Lower leg skin (tissue), 4 donors: ENCODE measurements around the gene CEP170B. TPM values are rescaled to one million over a fixed set of nuclear protein-coding genes. Genes with fewer than 3 reads are reported as not detected.
"Not testable (repeated sequence)": the region's sequence is repeated elsewhere in the genome, so short reads cannot be mapped to it uniquely, and the experiment has no call there.

Experiments
- DNase-seq, 2 donors: peaks; one replicate each; pipeline ENCODE4 v3.0.0-alpha.2; 2019; ENCODE audit warnings: low spot score in 2 of 2
- H3K4me3 ChIP-seq: fragments of 200-600 bp; sonication (generic); 2 replicates; pipeline ENCODE4 v1.5.1; 2017; ENCODE audit warnings: mild to moderate bottlenecking, low read depth; ENCODE audit not compliant: poor library complexity, severe bottlenecking
- POLR2A ChIP-seq, 2 donors: fragments of 450-650 bp; IDR thresholded peaks; one replicate each; pipeline ENCODE4 v1.6.1; 2016 to 2017; ENCODE audit warnings: antibody characterized with exemption in 2 of 2, mild to moderate bottlenecking in 1 of 2, moderate library complexity in 1 of 2
- WGBS, 2 donors: methylation state at CpG; one replicate each; pipeline ENCODE4 v1.1.5; 2018; 5-methylcytosine and 5-hydroxymethylcytosine counted together
- intact Hi-C: fragments of 100-400 bp; cut with DNase I; formaldehyde crosslinking; loops from one replicate; pipeline ENCODE4 v1.15.0; 2023; ENCODE audit warnings: low total_unique reads
- total RNA-seq, 4 donors: library from RNA; depleted of rRNA; stranded (reverse); fragments of >200 nt; gene quantifications; one replicate each; pipeline ENCODE4 v1.1.0, GENCODE V29; 2016
- TF ChIP-seq, protein P1 (sequence below), 3 donors: fragments of 450-650 bp; IDR thresholded peaks; one replicate each; pipeline ENCODE4 v1.5.1; 2016; ENCODE audit warnings: antibody characterized with exemption in 3 of 3, mild to moderate bottlenecking in 3 of 3, moderate library complexity in 2 of 3

The CEP170B gene
- total RNA-seq, 4 donors from 2014 or later, result 41.8 to 80.8 (median 58.5) TPM

DNA sequence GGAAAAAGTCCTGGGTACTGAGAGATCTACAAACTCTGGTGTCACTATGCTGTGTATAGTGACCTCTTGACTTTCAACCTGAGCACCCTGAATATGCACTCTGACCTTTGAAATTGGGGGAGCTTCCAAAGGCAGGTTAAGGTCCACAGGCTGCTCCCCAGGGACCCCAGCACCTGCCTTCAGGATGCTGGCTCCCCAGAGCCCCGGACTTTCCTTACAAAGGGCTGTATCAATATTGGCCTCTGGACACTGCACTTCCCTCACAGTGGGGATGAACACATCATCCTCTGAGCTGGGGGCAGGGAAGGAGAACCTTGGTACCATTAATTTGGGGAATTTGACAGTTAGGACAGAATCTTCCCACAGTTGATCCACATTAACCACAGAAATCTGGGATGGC, 73.9 kb downstream of the CEP170B start:
- DNase-seq, result peak in 1 of 2 donors; percentile 63
- no peak overlapping the region for H3K4me3 ChIP-seq
- intact Hi-C loops, result no loop called here
- 85 to 89% methylated on average over 1 of the region's 1 CpG for whole genome bisulfite sequencing, 2 donors
- TF ChIP-seq, protein P1, sequence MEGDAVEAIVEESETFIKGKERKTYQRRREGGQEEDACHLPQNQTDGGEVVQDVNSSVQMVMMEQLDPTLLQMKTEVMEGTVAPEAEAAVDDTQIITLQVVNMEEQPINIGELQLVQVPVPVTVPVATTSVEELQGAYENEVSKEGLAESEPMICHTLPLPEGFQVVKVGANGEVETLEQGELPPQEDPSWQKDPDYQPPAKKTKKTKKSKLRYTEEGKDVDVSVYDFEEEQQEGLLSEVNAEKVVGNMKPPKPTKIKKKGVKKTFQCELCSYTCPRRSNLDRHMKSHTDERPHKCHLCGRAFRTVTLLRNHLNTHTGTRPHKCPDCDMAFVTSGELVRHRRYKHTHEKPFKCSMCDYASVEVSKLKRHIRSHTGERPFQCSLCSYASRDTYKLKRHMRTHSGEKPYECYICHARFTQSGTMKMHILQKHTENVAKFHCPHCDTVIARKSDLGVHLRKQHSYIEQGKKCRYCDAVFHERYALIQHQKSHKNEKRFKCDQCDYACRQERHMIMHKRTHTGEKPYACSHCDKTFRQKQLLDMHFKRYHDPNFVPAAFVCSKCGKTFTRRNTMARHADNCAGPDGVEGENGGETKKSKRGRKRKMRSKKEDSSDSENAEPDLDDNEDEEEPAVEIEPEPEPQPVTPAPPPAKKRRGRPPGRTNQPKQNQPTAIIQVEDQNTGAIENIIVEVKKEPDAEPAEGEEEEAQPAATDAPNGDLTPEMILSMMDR (IDR thresholded peaks at IDR 0.05), result no peak
- TF ChIP-seq POLR2A (IDR thresholded peaks at IDR 0.05), result no peak

GRCh38 chr14:104939666-104940410, 74.8 kb downstream of the CEP170B start:
- TF ChIP-seq, protein P1 (IDR thresholded peaks at IDR 0.05), result no peak
- TF ChIP-seq POLR2A (IDR thresholded peaks at IDR 0.05), result no peak
- peak in 1 of 2 donors; percentile 84 for DNase-seq
- WGBS, 2 donors, result 68 to 70% methylated on average over 11 of the region's 11 CpGs
- no peak overlapping the region for H3K4me3 ChIP-seq
- intact Hi-C loops, result no loop called here

- peak in 1 of 2 donors; percentile 58 for DNase-seq
- intact Hi-C loops, result no loop called here
- no peak overlapping the region for H3K4me3 ChIP-seq
- TF ChIP-seq, protein P1 (IDR thresholded peaks at IDR 0.05), result no peak
- no peak for TF ChIP-seq POLR2A (IDR thresholded peaks at IDR 0.05)
- WGBS, 2 donors, result 77% methylated on average over 3 of the region's 3 CpGs
These were observed 75.6 kb downstream of the CEP170B start for GRCh38 chr14:104940526-104941150.

DNA sequence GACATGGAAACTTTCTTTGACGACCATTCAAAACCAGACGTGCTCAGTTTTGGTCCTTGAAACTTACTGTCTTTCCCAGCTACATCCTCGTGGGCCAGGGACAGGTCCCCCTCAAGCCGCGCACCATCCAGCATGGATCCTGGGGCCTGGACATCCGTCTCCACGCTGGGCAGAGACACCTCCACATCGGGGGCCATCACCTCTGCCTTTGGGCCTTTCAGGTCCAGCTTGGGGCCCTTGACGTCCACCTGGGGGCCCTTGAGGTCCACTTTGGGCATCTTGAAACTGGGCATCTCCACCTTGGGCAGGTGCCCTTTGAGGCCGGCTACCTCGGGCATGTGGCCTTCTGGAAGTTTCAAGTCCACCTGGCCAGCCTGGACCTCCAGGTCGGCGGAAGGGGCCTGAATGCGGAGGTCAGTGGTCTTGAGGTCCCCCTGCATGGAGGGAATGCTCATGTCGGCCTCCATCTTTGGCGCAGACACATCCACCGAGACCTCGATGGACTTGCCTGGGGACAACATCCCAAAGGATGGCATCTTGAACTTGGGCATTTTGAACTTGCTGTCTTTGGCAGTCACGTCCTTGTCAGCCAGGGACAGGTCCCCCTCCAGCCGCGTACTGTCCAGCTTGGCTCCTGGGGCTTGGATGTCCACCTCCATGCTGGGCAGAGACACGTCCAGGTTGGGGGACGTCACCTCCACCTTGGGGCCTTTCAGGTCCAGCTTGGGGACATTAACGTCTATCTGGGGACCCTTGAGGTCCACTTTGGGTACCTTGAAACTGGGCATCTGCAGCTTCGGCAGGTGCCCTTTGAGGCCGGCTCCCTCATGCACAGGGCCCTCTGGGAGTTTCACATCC, 76.7 kb downstream of the CEP170B start:
- intact Hi-C loops, result no loop called here
- no peak for TF ChIP-seq POLR2A (IDR thresholded peaks at IDR 0.05)
- TF ChIP-seq, protein P1 (IDR thresholded peaks at IDR 0.05), result no peak
- H3K4me3 ChIP-seq, result no peak overlapping the region
- 91 to 95% methylated on average over 23 to 26 of the region's 26 CpGs for WGBS, 2 donors
- peak in 1 of 2 donors; percentile 79 for DNase-seq

GRCh38 chr14:104942586-104942985, 77.5 kb downstream of the CEP170B start:
- 90 to 92% methylated on average over 16 of the region's 16 CpGs for WGBS, 2 donors
- no peak for DNase-seq
- no peak for TF ChIP-seq POLR2A (IDR thresholded peaks at IDR 0.05)
- TF ChIP-seq, protein P1 (IDR thresholded peaks at IDR 0.05), result no peak
- intact Hi-C loops, result no loop called here
- H3K4me3 ChIP-seq, result no peak overlapping the region

- WGBS, 2 donors, result 88 to 92% methylated on average over 24 to 29 of the region's 29 CpGs
- DNase-seq, H3K4me3 ChIP-seq, intact Hi-C loops: not testable (repeated sequence)
These were observed 78.3 kb downstream of the CEP170B start for GRCh38 chr14:104943216-104944015.

DNA sequence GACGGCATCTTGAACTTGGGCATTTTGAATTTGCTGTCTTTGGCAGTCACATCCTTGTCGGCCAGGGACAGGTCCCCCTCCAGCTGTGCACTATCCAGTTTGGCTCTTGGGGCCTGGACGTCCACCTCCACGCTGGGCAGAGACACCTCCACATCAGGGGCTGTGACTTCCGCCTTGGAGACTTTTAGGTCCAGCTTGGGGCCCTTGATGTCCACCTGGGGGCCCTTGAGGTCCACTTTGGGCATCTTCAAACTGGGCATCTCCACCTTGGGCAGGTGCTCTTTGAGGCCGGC, 78.9 kb downstream of the CEP170B start:
- DNase-seq, H3K4me3 ChIP-seq, intact Hi-C loops: not testable (repeated sequence)
- WGBS, 2 donors, result 76 to 88% methylated on average over 4 to 6 of the region's 6 CpGs
